Endodermal cell (in vitro differentiated cells): Measurements from ENCODE around the gene CDK5R1. TPM values are rescaled to one million over a fixed set of nuclear protein-coding genes. Genes with fewer than 3 reads are reported as not detected.

ENCODE experiments used
- DNase-seq: peaks from one replicate; pipeline ENCODE4 v3.0.0-alpha.2; 2017
- H3K27ac ChIP-seq: 2 replicates; pipeline ENCODE4 v1.5.1; 2013; ENCODE audit warnings: mild to moderate bottlenecking, low read depth, low read length, moderate library complexity
- H3K27me3 ChIP-seq: 2 replicates; pipeline ENCODE4 v1.6.1; 2013; ENCODE audit warnings: mild to moderate bottlenecking, low read length, moderate library complexity; ENCODE audit not compliant: insufficient read depth, control insufficient read depth, poor library complexity, severe bottlenecking
- H3K36me3 ChIP-seq: 2 replicates; pipeline ENCODE4 v1.7.0; 2013; ENCODE audit warnings: mild to moderate bottlenecking, low read length, moderate library complexity; ENCODE audit not compliant: control insufficient read depth, insufficient read depth
- H3K4me1 ChIP-seq: one replicate; pipeline ENCODE4 v1.7.0; 2013; ENCODE audit warnings: low read length; ENCODE audit not compliant: control insufficient read depth, insufficient read depth
- H3K4me3 ChIP-seq: 2 replicates; pipeline ENCODE4 v1.5.1; 2013; ENCODE audit warnings: mild to moderate bottlenecking, low read length, moderate library complexity
- H3K9ac ChIP-seq: 2 replicates; pipeline ENCODE4 v1.6.1; 2013; ENCODE audit warnings: mild to moderate bottlenecking, low read length, moderate library complexity; ENCODE audit not compliant: poor library complexity, severe bottlenecking; ENCODE audit errors: extremely low read depth
- H3K9me3 ChIP-seq: 2 replicates; pipeline ENCODE4 v1.6.1; 2013; ENCODE audit warnings: mild to moderate bottlenecking, low read length, moderate library complexity; ENCODE audit not compliant: control insufficient read depth
- H3K27ac Mint-ChIP-seq: 2 replicates; pipeline ENCODE4 v1.8.0; 2020; ENCODE audit warnings: mixed read lengths
- H3K27me3 Mint-ChIP-seq: 2 replicates; pipeline ENCODE4 v1.8.0; 2021; ENCODE audit warnings: mild to moderate bottlenecking, mixed read lengths; ENCODE audit not compliant: insufficient read depth
- H3K36me3 Mint-ChIP-seq: 2 replicates; pipeline ENCODE4 v1.8.0; 2020; ENCODE audit warnings: low read depth, mixed read lengths
- H3K4me1 Mint-ChIP-seq: 2 replicates; pipeline ENCODE4 v1.8.0; 2020; ENCODE audit warnings: mixed read lengths
- H3K4me3 Mint-ChIP-seq: 2 replicates; pipeline ENCODE4 v1.8.0; 2020; ENCODE audit warnings: mild to moderate bottlenecking, moderate library complexity, mixed read lengths
- H3K9me3 Mint-ChIP-seq: 2 replicates; pipeline ENCODE4 v1.8.0; 2020; ENCODE audit warnings: mild to moderate bottlenecking, mixed read lengths
- WGBS, 2 experiments: methylation state at CpG; one replicate each; pipeline versions ENCODE4 v1.1.5 to v1.1.7; 2013; ENCODE audit warnings: missing lambda C conversion rate in 2 of 2, mixed read lengths in 1 of 2; ENCODE audit not compliant: insufficient coverage in 1 of 2, insufficient read length in 1 of 2; 5-methylcytosine and 5-hydroxymethylcytosine counted together
- total RNA-seq, 2 donors: library from RNA; stranded (reverse); fragmentation: NEBNext Ultra II Directional in 1 of 2; extraction: Animal tissue kit (Norgen Biotek cat#: 25700) in 1 of 2; gene quantifications; 2 replicates in 1 of 2; 3 replicates in 1 of 2; pipeline ENCODE4 v1.2.1, GENCODE V29; 2021
- TF ChIP-seq, protein P1 (sequence below): fragments of 200-600 bp; sonication (generic); conservative IDR thresholded peaks from 2 replicates; pipeline ENCODE4 v1.5.0; 2021; ENCODE audit warnings: antibody characterized with exemption, mild to moderate bottlenecking

Gene CDK5R1
- total RNA-seq, 2 donors from 2014 or later: 9.8 to 10.3 TPM

DNA sequence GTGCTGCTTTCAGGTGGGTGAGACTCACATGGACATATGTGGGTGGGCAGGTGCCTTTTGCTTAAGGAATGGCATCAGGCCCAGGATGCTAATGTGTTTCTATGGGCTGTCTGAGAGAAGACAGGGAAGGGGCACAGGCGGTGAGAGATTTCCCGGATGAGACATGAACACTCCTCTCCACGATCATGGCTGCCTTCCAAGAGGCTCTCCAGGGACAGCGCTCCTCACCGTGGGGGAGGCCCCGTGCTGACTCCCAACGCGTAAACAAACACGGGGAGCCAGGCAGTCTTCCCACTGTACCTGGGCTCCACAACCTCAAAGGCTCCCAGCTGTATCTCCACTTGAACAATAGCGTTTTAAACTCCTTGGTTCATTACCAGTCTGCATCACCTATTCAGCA, 42.8 kb downstream of the CDK5R1 start:
- H3K9me3 ChIP-seq: no peaks in the 10 kb centered on the region
- Mint-ChIP-seq H3K9me3 (no peaks in the 10 kb centered on the region), H3K4me1 (peaks cover 5% of the 10 kb centered on the region), H3K27me3 (no peaks in the 10 kb centered on the region), H3K4me3 (no peak overlapping the region), H3K27ac (no peak overlapping the region), H3K36me3 (peaks cover 25% of the 10 kb centered on the region)
- no peak overlapping the region for H3K4me3 ChIP-seq
- no peaks in the 10 kb centered on the region for H3K36me3 ChIP-seq
- WGBS, 2 experiments: 86 to 93% methylated on average over 8 to 10 of the region's 10 CpGs
- H3K27me3 ChIP-seq: no peaks in the 10 kb centered on the region
- H3K4me1 ChIP-seq: no peaks in the 10 kb centered on the region
- H3K27ac ChIP-seq: no peak overlapping the region
- no peak overlapping the region for H3K9ac ChIP-seq
- TF ChIP-seq, protein P1, sequence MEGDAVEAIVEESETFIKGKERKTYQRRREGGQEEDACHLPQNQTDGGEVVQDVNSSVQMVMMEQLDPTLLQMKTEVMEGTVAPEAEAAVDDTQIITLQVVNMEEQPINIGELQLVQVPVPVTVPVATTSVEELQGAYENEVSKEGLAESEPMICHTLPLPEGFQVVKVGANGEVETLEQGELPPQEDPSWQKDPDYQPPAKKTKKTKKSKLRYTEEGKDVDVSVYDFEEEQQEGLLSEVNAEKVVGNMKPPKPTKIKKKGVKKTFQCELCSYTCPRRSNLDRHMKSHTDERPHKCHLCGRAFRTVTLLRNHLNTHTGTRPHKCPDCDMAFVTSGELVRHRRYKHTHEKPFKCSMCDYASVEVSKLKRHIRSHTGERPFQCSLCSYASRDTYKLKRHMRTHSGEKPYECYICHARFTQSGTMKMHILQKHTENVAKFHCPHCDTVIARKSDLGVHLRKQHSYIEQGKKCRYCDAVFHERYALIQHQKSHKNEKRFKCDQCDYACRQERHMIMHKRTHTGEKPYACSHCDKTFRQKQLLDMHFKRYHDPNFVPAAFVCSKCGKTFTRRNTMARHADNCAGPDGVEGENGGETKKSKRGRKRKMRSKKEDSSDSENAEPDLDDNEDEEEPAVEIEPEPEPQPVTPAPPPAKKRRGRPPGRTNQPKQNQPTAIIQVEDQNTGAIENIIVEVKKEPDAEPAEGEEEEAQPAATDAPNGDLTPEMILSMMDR: no peak
- DNase-seq: no peak

DNA sequence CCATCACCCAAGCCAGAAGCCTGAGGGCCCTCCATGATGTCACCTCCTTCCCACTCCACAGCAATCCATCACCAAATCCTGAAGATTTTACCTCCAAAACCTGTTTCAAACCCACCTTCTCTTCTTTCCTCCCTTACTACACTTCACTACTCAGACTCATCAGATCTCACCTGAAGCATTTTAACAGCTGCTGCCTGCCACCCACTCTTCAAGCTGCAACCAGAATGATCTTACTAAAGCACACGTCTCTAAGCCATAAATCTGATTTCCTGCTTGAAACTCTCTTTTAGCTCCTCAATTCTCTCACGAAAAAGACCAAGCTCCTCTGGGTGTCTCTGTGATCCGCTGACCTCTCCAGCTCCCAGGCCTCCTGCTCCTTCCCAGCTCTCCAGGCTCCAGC, 46.5 kb downstream of the CDK5R1 start:
- no peak overlapping the region for H3K27ac Mint-ChIP-seq

DNA sequence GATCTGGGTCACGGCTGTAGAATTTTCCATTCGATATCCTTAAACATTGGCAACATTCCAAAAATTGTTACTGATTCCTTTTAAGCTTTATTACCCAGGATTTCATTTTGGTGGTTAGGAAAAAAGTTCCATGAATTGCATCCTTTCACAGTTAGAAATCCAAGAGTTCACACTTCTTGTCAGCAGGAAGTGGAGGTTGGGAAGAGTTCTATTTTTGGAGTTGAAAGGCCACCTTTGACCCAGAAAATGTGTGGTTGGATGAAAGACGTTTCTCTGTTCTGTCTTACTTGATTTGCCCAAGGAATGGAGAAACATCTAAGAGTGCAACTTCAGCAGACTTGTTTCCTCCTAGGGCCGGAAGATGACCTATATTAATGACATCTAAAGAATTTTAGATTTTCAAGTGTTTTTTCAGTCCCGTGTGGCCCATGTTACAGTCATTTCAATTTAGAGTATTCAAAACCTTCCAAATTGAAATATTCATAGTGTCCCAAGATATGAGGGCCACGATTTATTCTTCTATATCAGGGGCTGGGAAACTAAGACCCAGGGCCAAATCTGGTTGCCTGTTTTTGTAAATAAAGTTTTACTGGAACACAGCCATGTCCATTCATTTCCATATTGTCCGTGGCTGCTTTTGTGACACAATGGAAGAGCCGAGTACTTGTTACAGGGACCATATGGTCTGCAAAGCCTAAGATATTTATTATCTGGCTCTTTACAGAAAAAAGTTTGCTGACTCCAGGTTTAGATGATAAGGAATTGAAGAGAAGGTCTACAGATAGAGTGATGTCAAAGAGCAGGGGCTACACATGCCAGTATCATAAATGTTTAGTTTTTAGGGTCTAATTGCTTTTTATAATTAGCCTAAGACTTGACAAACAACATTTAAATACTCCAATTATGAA, 50.2 kb downstream of the CDK5R1 start:
- Histone ChIP-seq H3K27ac (no peak overlapping the region), H3K4me1 (no peaks in the 10 kb centered on the region), H3K36me3 (no peaks in the 10 kb centered on the region), H3K9me3 (peaks cover 8% of the 10 kb centered on the region), H3K4me3 (no peak overlapping the region), H3K9ac (no peak overlapping the region), H3K27me3 (no peaks in the 10 kb centered on the region)
- TF ChIP-seq, protein P1: no peak
- 81 to 90% methylated on average over 8 of the region's 8 CpGs for WGBS, 2 experiments
- no peak for DNase-seq
- H3K9me3 Mint-ChIP-seq: peaks cover 10% of the 10 kb centered on the region
- H3K4me1 Mint-ChIP-seq: peaks cover 14% of the 10 kb centered on the region
- no peak overlapping the region for H3K27ac Mint-ChIP-seq
- peaks cover 21% of the 10 kb centered on the region for H3K36me3 Mint-ChIP-seq
- H3K27me3 Mint-ChIP-seq: no peaks in the 10 kb centered on the region
- H3K4me3 Mint-ChIP-seq: no peak overlapping the region

More for the DNA sequence above, 46.5 kb downstream of the CDK5R1 start:
- H3K36me3 Mint-ChIP-seq: peaks cover 20% of the 10 kb centered on the region
- H3K9me3 Mint-ChIP-seq: peaks cover under 1% of the 10 kb centered on the region
- no peak overlapping the region for H3K4me3 Mint-ChIP-seq
- DNase-seq: no peak
- H3K4me1 Mint-ChIP-seq: peaks cover 14% of the 10 kb centered on the region
- H3K36me3 ChIP-seq: no peaks in the 10 kb centered on the region
- H3K9ac ChIP-seq: no peak overlapping the region
- 93 to 100% methylated on average over 2 to 3 of the region's 3 CpGs for WGBS, 2 experiments
- no peak overlapping the region for H3K27ac ChIP-seq
- no peaks in the 10 kb centered on the region for H3K27me3 Mint-ChIP-seq
- TF ChIP-seq, protein P1: no peak
- H3K4me1 ChIP-seq: no peaks in the 10 kb centered on the region
- no peaks in the 10 kb centered on the region for H3K27me3 ChIP-seq
- H3K9me3 ChIP-seq: no peaks in the 10 kb centered on the region
- H3K4me3 ChIP-seq: no peak overlapping the region

Other genes with a start within 250 kb of the CDK5R1 start
- 1 to 10 TPM in 1 of 2 donors, under 1 TPM in 1; 0.35 to 1.4 TPM for gene RHBDL3, start 221.2 kb upstream of the CDK5R1 start, total RNA-seq
- 10 to 100 TPM; 33.7 to 52.2 TPM for gene C17orf75, start 144.8 kb upstream of the CDK5R1 start, total RNA-seq
- gene ZNF207, start 136.8 kb upstream of the CDK5R1 start, total RNA-seq: 100 to 1,000 TPM; 234 to 255 TPM
- 100 to 1,000 TPM; 164 to 168 TPM for gene PSMD11, start 42.5 kb upstream of the CDK5R1 start, total RNA-seq